GM12875 (cell line): ENCODE measurements around the gene KRTAP4-7.
"Not testable (repeated sequence)": the region's sequence is repeated elsewhere in the genome, so short reads cannot be mapped to it uniquely, and the experiment has no call there.

Source experiments
- H3K4me3 ChIP-seq: one replicate; pipeline ENCODE4 v1.5.1; 2011; ENCODE audit warnings: low read depth, low read length, control low read depth
- CTCF ChIP-seq: IDR thresholded peaks from 2 replicates; pipeline ENCODE4 v1.5.1; 2011; ENCODE audit warnings: low read depth, mild to moderate bottlenecking, control low read depth, inconsistent platforms, low read length, moderate library complexity, borderline replicate concordance; ENCODE audit not compliant: insufficient read depth

KRTAP4-7 gene

GRCh38 chr17:41111151-41111885 lies 27.4 kb downstream of the KRTAP4-7 start:
- H3K4me3 ChIP-seq = no peak overlapping the region
- no peak for TF ChIP-seq CTCF

GRCh38 chr17:41116297-41116696 lies 32.3 kb downstream of the KRTAP4-7 start:
- no peak overlapping the region for H3K4me3 ChIP-seq
- TF ChIP-seq CTCF = no peak

- H3K4me3 ChIP-seq = not testable (repeated sequence)
Measured at GRCh38 chr17:41117846-41118386, 34.0 kb downstream of the KRTAP4-7 start, which contains the start of gene KRTAP4-11. Gene KRTAP4-11 (minus strand): TSS chr17:41118373. CDS start chr17:41118315, 58 bp downstream.

- H3K4me3 ChIP-seq = no peak overlapping the region
- TF ChIP-seq CTCF = no peak
Measured at GRCh38 chr17:41118721-41119120, 34.8 kb downstream of the KRTAP4-7 start.

- not testable (repeated sequence) for H3K4me3 ChIP-seq
Measured at GRCh38 chr17:41119696-41120690, 36.0 kb downstream of the KRTAP4-7 start.

GRCh38 chr17:41121742-41122141 lies 37.8 kb downstream of the KRTAP4-7 start:
- H3K4me3 ChIP-seq = no peak overlapping the region
- TF ChIP-seq CTCF = no peak

GRCh38 chr17:41123292-41123990 lies 39.5 kb downstream of the KRTAP4-7 start:
- H3K4me3 ChIP-seq = not testable (repeated sequence)

GRCh38 chr17:41123991-41124371 lies 40.0 kb downstream of the KRTAP4-7 start, which contains the start of gene KRTAP4-12:
Gene KRTAP4-12 (minus strand): TSS chr17:41124182. CDS start chr17:41124122, 60 bp downstream.
- not testable (repeated sequence) for H3K4me3 ChIP-seq
